Measurements from ENCODE around the gene PPP4R4.

The PPP4R4 gene

GRCh38 chr14:94173885-94174603 lies at the start of gene PPP4R4:
TSS of gene PPP4R4 (plus strand) at chr14:94174322. CDS start at chr14:94174466, 144 bp downstream.
- DNase-seq: peak; percentile 78

- no peak for DNase-seq
These were observed 49.3 kb upstream of the PPP4R4 start for GRCh38 chr14:94124582-94125377.

GRCh38 chr14:94125659-94126418 lies 48.3 kb upstream of the PPP4R4 start:
- no peak for DNase-seq

GRCh38 chr14:94126419-94126677 lies 47.8 kb upstream of the PPP4R4 start:
- no peak for DNase-seq

GRCh38 chr14:94126800-94127199 lies 47.3 kb upstream of the PPP4R4 start:
- no peak for DNase-seq

GRCh38 chr14:94127330-94127729 lies 46.8 kb upstream of the PPP4R4 start:
- no peak for DNase-seq

- DNase-seq: no peak
These were observed 45.8 kb upstream of the PPP4R4 start for GRCh38 chr14:94128216-94128839.

GRCh38 chr14:94129111-94129757 lies 44.9 kb upstream of the PPP4R4 start, which contains the start of gene IFI27L2:
TSS of gene IFI27L2 (minus strand) at chr14:94129604. CDS start at chr14:94129564, 40 bp downstream.
- peak; percentile 37 for DNase-seq

- no peak for DNase-seq
These were observed 44.2 kb upstream of the PPP4R4 start for GRCh38 chr14:94129758-94130414.

- peak; percentile 24 for DNase-seq
These were observed 41.7 kb upstream of the PPP4R4 start for GRCh38 chr14:94132285-94132887.

GRCh38 chr14:94135476-94135875 lies 38.6 kb upstream of the PPP4R4 start:
- DNase-seq: no peak

- DNase-seq: peak; percentile 74
These were observed 37.4 kb upstream of the PPP4R4 start for GRCh38 chr14:94136575-94137331.

- DNase-seq: no peak
These were observed 35.9 kb upstream of the PPP4R4 start for GRCh38 chr14:94138251-94138650.

- DNase-seq: no peak
These were observed 35.1 kb upstream of the PPP4R4 start for GRCh38 chr14:94139006-94139405.

GRCh38 chr14:94139421-94139820 lies 34.7 kb upstream of the PPP4R4 start:
- DNase-seq: no peak

GRCh38 chr14:94142247-94142646 lies 31.9 kb upstream of the PPP4R4 start:
- no peak for DNase-seq

- no peak for DNase-seq
These were observed 31.3 kb upstream of the PPP4R4 start for GRCh38 chr14:94142836-94143235.

- no peak for DNase-seq
These were observed 30.9 kb upstream of the PPP4R4 start for GRCh38 chr14:94143239-94143638.

GRCh38 chr14:94143711-94144110 lies 30.4 kb upstream of the PPP4R4 start:
- DNase-seq: no peak

- no peak for DNase-seq
These were observed 29.4 kb upstream of the PPP4R4 start for GRCh38 chr14:94144765-94145164.
